AG09319 (cell line): ENCODE data around the gene OR6C70.
"Not testable (repeated sequence)": the region's sequence is repeated elsewhere in the genome, so short reads cannot be mapped to it uniquely, and the experiment has no call there.

Experiments
- DNase-seq: peaks from one replicate; pipeline ENCODE4 v3.0.0-alpha.2; 2010; ENCODE audit warnings: low read depth; ENCODE audit errors: extremely low read depth
- CTCF ChIP-seq: IDR thresholded peaks from 2 replicates; pipeline ENCODE4 v1.5.1; 2011; ENCODE audit warnings: low read depth, mild to moderate bottlenecking, inconsistent platforms, low read length, moderate library complexity

The OR6C70 gene

GRCh38 chr12:55445357-55445756 is 24.6 kb downstream of the OR6C70 start:
- TF ChIP-seq CTCF: no peak
- no peak for DNase-seq

GRCh38 chr12:55443776-55444175 is 26.2 kb downstream of the OR6C70 start, which contains the start of gene OR6C2:
Gene OR6C2 (plus strand): TSS chr12:55444076. CDS start chr12:55452214, 8,138 bp downstream.
- DNase-seq: no peak
- no peak for TF ChIP-seq CTCF

- not testable (repeated sequence) for DNase-seq
These were observed 28.7 kb downstream of the OR6C70 start for GRCh38 chr12:55441233-55441632.

GRCh38 chr12:55428331-55429243 is 41.4 kb downstream of the OR6C70 start:
- no peak for TF ChIP-seq CTCF
- DNase-seq: no peak

GRCh38 chr12:55425954-55426353 is 44.0 kb downstream of the OR6C70 start, which contains the start of gene OR6C76:
Gene OR6C76 (plus strand): TSS chr12:55426254. CDS start chr12:55426254, 0 bp downstream.
- TF ChIP-seq CTCF: no peak
- no peak for DNase-seq

GRCh38 chr12:55420307-55420962 is 49.5 kb downstream of the OR6C70 start:
- DNase-seq: no peak
- TF ChIP-seq CTCF: no peak
